DND-41 (cell line): ENCODE data around the gene POLK.

Source experiments
- CTCF ChIP-seq: IDR thresholded peaks from 2 replicates; pipeline ENCODE4 v1.5.1; 2012; ENCODE audit warnings: borderline replicate concordance, low read length, moderate library complexity, mild to moderate bottlenecking; ENCODE audit not compliant: poor library complexity, severe bottlenecking; ENCODE audit errors: extremely low read depth
- EZH2 ChIP-seq: IDR thresholded peaks from 3 replicates; pipeline ENCODE4 v1.6.1; 2012; ENCODE audit warnings: borderline replicate concordance, low read depth, mild to moderate bottlenecking, moderate library complexity, low read length, inconsistent platforms; ENCODE audit not compliant: severe bottlenecking

DNA sequence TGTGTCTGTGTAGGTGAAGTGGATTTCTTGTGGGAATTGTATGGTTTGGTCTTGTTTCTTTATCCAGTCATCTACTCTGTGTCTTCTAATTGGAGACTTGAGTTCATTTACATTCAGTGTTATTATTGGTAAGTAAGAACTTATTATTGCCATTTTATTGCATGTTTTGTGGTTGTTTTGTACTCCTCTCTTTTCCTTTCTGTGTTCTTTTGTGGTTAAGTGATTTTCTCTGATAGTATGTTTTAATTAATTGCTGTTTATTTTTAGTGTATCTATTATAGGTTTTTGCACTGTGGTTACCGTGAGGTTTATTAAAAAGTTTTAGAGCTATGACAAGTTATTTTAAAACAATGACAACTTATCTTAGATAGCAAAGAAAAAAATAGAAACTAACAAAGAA is 8.1 kb downstream of the POLK start:
- no peak for TF ChIP-seq CTCF
- no peak for TF ChIP-seq EZH2
